ENCODE data around the gene MITF. TPM values are rescaled to one million over a fixed set of nuclear protein-coding genes. Genes with fewer than 3 reads are reported as not detected.

MITF gene, protein sequence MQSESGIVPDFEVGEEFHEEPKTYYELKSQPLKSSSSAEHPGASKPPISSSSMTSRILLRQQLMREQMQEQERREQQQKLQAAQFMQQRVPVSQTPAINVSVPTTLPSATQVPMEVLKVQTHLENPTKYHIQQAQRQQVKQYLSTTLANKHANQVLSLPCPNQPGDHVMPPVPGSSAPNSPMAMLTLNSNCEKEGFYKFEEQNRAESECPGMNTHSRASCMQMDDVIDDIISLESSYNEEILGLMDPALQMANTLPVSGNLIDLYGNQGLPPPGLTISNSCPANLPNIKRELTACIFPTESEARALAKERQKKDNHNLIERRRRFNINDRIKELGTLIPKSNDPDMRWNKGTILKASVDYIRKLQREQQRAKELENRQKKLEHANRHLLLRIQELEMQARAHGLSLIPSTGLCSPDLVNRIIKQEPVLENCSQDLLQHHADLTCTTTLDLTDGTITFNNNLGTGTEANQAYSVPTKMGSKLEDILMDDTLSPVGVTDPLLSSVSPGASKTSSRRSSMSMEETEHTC
- 1 to 10 TPM in 1 of 3 donors, under 1 TPM in 1, not detected in 1; 0.68 to 2.3 TPM for polyA plus RNA-seq

DNA sequence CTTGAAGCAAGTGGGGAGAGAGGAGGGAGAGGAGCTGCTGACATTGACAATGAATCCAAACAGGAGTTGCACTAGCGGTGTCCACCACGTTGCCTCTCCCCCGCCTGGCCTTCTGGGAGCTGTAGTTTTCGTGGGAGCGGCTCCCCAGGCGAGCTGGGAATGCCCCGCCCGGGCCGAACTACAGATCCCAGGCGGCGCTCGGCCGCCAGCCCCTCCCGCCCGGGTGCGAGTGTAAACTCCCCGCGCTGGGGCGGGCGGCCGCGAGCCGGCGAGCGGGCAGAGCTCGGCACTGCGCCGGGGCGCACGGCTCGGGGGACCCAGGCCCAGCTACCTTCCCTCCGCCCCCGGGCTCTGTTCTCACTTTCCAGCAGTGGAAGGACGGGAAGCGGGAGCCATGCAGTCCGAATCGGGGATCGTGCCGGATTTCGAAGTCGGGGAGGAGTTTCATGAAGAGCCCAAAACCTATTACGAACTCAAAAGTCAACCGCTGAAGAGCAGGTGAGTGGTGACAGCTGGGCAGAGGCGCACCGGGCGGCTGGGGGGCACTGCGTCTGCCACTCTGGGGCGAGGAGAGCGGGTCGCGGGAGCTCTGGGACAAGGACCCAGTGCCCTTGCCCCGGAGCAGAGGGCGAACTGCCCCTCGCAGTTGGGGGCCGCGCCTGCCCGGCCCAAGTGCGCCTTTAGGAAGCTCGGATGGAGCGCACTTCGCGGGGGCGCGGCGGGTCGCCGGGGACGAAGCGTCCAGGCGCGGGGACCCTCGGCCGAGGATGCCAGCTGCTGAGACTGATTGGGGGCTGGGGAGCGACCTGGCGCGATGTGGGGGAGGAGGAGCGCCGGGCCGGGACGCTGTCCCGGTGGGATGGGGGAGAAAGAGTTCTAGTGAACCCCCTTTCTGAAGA, at the start of gene MITF:
Gene MITF (plus strand): TSS at position 261 of the 899 bp plus-strand sequence. CDS start 134 bp downstream, at position 395.
- peaks cover 0 to 7% of the 10 kb centered on the region in 2 donors for H3K4me1 Mint-ChIP-seq
- H3K27me3 Mint-ChIP-seq (ENCODE audit: low read depth in 3 of 3): peaks cover 15 to 28% (median 18%) of the 10 kb centered on the region in 3 donors
- peak within 1 kb of the TSS; percentile 36 to 60 (median 44) for H3K4me3 Mint-ChIP-seq
- no peaks in the 10 kb centered on the region for H3K36me3 Mint-ChIP-seq
- H3K9me3 Mint-ChIP-seq: peaks cover 0 to 18% (median 5%) of the 10 kb centered on the region in 6 donors
- no peak within 1 kb of the TSS for H3K27ac Mint-ChIP-seq
- DNase-seq: no peak

GRCh38 chr3:69691860-69692259, 47.4 kb upstream of the MITF start:
- Mint-ChIP-seq H3K27ac (no peak overlapping the region), H3K36me3 (no peaks in the 10 kb centered on the region), H3K9me3 (peaks cover 0 to 8% (median 0%) of the 10 kb centered on the region in 6 donors), H3K4me3 (no peak overlapping the region), H3K4me1 (no peaks in the 10 kb centered on the region), H3K27me3 (ENCODE audit: low read depth in 3 of 3) (peaks cover 0 to under 1% (median 0%) of the 10 kb centered on the region in 3 donors)
- no peak for DNase-seq

GRCh38 chr3:69692761-69693160, 46.5 kb upstream of the MITF start:
- H3K27me3 Mint-ChIP-seq (ENCODE audit: low read depth in 3 of 3): no peaks in the 10 kb centered on the region
- peaks cover 0 to 8% (median 0%) of the 10 kb centered on the region in 6 donors for H3K9me3 Mint-ChIP-seq
- no peak for DNase-seq
- no peak overlapping the region for H3K27ac Mint-ChIP-seq
- no peaks in the 10 kb centered on the region for H3K36me3 Mint-ChIP-seq
- no peaks in the 10 kb centered on the region for H3K4me1 Mint-ChIP-seq
- no peak overlapping the region for H3K4me3 Mint-ChIP-seq

GRCh38 chr3:69695443-69695842, 43.8 kb upstream of the MITF start:
- DNase-seq: no peak
- H3K27ac Mint-ChIP-seq: no peak overlapping the region
- H3K9me3 Mint-ChIP-seq: peaks cover 0 to 17% (median 0%) of the 10 kb centered on the region in 6 donors
- no peaks in the 10 kb centered on the region for H3K4me1 Mint-ChIP-seq
- H3K4me3 Mint-ChIP-seq: no peak overlapping the region
- no peaks in the 10 kb centered on the region for H3K27me3 Mint-ChIP-seq (ENCODE audit: low read depth in 3 of 3)
- H3K36me3 Mint-ChIP-seq: no peaks in the 10 kb centered on the region

DNA sequence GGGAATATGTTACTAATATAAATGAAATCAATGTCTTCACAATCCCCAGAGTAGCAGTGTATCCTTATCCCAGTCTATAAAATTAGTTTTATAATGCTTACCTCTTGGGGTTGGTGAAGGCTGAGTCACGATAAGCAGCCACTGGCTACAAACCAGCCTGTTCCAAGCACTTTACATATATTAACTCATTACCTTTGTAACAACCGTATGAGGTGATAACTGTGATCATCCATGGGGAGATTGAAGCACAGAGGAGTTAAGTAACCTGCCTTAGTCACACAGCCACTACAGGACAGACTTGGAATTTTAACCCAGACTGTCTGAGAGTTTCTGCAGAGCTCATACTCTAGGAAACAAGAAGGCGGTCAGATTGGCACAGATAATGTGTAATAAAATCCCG, 43.3 kb upstream of the MITF start:
- peaks cover 0 to 20% (median 0%) of the 10 kb centered on the region in 6 donors for H3K9me3 Mint-ChIP-seq
- no peaks in the 10 kb centered on the region for H3K4me1 Mint-ChIP-seq
- H3K27ac Mint-ChIP-seq: no peak overlapping the region

GRCh38 chr3:69696367-69696766, 42.9 kb upstream of the MITF start:
- H3K4me1 Mint-ChIP-seq: no peaks in the 10 kb centered on the region
- H3K4me3 Mint-ChIP-seq: no peak overlapping the region
- no peaks in the 10 kb centered on the region for H3K36me3 Mint-ChIP-seq
- DNase-seq: no peak
- H3K27ac Mint-ChIP-seq: no peak overlapping the region
- peaks cover 0 to 2% (median 0%) of the 10 kb centered on the region in 3 donors for H3K27me3 Mint-ChIP-seq (ENCODE audit: low read depth in 3 of 3)
- H3K9me3 Mint-ChIP-seq: peaks cover 0 to 20% (median 2%) of the 10 kb centered on the region in 6 donors

More for the DNA sequence above, 43.3 kb upstream of the MITF start:
- no peaks in the 10 kb centered on the region for H3K27me3 Mint-ChIP-seq (ENCODE audit: low read depth in 3 of 3)
- no peaks in the 10 kb centered on the region for H3K36me3 Mint-ChIP-seq
- no peak for DNase-seq
- no peak overlapping the region for H3K4me3 Mint-ChIP-seq

GRCh38 chr3:69697381-69697780, 41.9 kb upstream of the MITF start:
- Mint-ChIP-seq H3K4me1 (no peaks in the 10 kb centered on the region), H3K4me3 (no peak overlapping the region), H3K27ac (no peak overlapping the region), H3K36me3 (no peaks in the 10 kb centered on the region), H3K9me3 (peaks cover 0 to 20% (median 2%) of the 10 kb centered on the region in 6 donors), H3K27me3 (ENCODE audit: low read depth in 3 of 3) (peaks cover 0 to 3% (median 0%) of the 10 kb centered on the region in 3 donors)
- DNase-seq: no peak

DNA sequence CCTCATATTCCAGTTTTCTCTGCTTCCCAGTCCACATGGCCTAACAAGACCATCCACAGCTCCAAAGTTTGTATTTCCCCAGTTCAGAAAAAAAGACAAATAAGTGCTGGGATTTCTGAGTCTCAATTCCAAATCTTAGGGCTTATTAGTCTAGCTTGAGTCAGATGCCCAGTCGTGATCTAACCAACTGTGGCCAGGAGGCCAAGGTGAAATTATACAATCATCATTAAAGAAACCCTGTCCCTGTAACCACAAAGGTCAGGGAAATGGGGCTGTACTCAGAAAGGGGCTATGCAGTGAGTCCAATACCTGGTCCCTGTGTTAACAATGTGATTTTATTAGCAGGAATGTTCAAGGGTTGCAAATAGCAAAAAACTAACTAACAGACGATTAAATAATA, 40.5 kb upstream of the MITF start:
- Mint-ChIP-seq H3K27ac (no peak overlapping the region), H3K27me3 (ENCODE audit: low read depth in 3 of 3) (peaks cover 0 to 3% (median 0%) of the 10 kb centered on the region in 3 donors), H3K36me3 (no peaks in the 10 kb centered on the region), H3K4me1 (no peaks in the 10 kb centered on the region), H3K4me3 (no peak overlapping the region), H3K9me3 (peaks cover 0 to 20% (median 2%) of the 10 kb centered on the region in 6 donors)
- no peak for DNase-seq

- Mint-ChIP-seq H3K4me1 (no peaks in the 10 kb centered on the region), H3K4me3 (no peak overlapping the region), H3K27ac (no peak overlapping the region), H3K9me3 (peaks cover 0 to 20% (median 2%) of the 10 kb centered on the region in 6 donors), H3K36me3 (no peaks in the 10 kb centered on the region), H3K27me3 (ENCODE audit: low read depth in 3 of 3) (peaks cover 0 to 3% (median 0%) of the 10 kb centered on the region in 3 donors)
- no peak for DNase-seq
Measured at GRCh38 chr3:69699183-69699582, 40.1 kb upstream of the MITF start.

DNA sequence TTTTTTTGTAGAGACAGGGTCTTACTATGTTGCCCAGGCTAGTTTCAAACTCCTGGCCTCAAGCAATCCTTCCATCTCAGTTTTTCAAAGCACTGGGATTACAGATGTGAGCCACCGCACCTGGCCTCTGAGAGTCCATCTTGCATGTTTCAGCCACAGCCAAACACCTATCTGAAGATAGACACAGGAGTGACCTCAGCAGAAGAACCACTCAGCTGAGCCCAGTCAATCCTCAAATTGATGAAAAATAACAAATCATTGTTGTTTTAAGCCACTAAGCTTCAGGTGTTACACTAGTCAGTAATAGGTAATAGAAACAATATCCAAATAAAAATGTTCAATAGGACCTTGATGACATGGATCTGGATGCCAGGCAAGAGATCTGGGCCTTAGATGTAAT, 38.3 kb upstream of the MITF start:
- Mint-ChIP-seq H3K27me3 (ENCODE audit: low read depth in 3 of 3) (peaks cover 0 to 3% (median 0%) of the 10 kb centered on the region in 3 donors), H3K9me3 (peaks cover 0 to 20% (median 2%) of the 10 kb centered on the region in 6 donors), H3K27ac (no peak overlapping the region), H3K4me3 (no peak overlapping the region), H3K36me3 (no peaks in the 10 kb centered on the region), H3K4me1 (no peaks in the 10 kb centered on the region)
- no peak for DNase-seq

GRCh38 chr3:69710153-69710977, 28.9 kb upstream of the MITF start:
- Mint-ChIP-seq H3K36me3 (no peaks in the 10 kb centered on the region), H3K9me3 (peaks cover 0 to 13% (median 2%) of the 10 kb centered on the region in 6 donors), H3K4me3 (no peak overlapping the region), H3K27me3 (ENCODE audit: low read depth in 3 of 3) (peaks cover 0 to 3% (median 2%) of the 10 kb centered on the region in 3 donors), H3K27ac (no peak overlapping the region), H3K4me1 (no peaks in the 10 kb centered on the region)
- DNase-seq: no peak

DNA sequence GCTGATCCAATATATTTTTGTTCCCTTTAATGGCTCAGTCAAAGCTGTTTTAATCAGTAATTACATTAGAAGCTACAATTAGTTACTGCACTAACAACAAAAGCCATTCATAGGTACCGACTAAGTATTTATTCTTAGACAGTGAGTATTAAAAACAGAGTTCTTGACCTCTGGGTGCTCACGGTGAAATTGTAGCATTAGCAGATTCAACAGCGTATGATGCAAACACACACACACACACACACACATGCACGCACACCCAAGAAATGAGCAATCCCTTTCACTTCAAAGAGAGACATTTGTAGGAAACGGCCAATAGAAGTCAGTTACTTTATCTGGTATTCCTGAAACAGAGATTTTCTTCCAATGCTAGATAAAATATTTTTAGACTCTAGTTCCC, 27.0 kb upstream of the MITF start:
- Mint-ChIP-seq H3K4me1 (no peaks in the 10 kb centered on the region), H3K27me3 (ENCODE audit: low read depth in 3 of 3) (peaks cover 0 to 3% (median 2%) of the 10 kb centered on the region in 3 donors), H3K9me3 (peaks cover 0 to 11% (median 2%) of the 10 kb centered on the region in 6 donors), H3K4me3 (no peak overlapping the region), H3K36me3 (no peaks in the 10 kb centered on the region), H3K27ac (no peak overlapping the region)
- DNase-seq: no peak

GRCh38 chr3:69712933-69713332, 26.3 kb upstream of the MITF start:
- Mint-ChIP-seq H3K36me3 (no peaks in the 10 kb centered on the region), H3K4me1 (no peaks in the 10 kb centered on the region), H3K4me3 (no peak overlapping the region), H3K27me3 (ENCODE audit: low read depth in 3 of 3) (peaks cover 0 to 3% (median 2%) of the 10 kb centered on the region in 3 donors), H3K27ac (no peak overlapping the region), H3K9me3 (peaks cover 0 to 9% (median under 1%) of the 10 kb centered on the region in 6 donors)
- no peak for DNase-seq
